Subcutaneous adipose tissue (tissue), 4 donors: ENCODE results near the gene TEDDM1. TPM values are rescaled to one million over a fixed set of nuclear protein-coding genes. Genes with fewer than 3 reads are reported as not detected.

Source experiments
- total RNA-seq, 4 donors: library from RNA; depleted of rRNA; stranded (reverse); fragments of >200 nt; gene quantifications; one replicate each; pipeline ENCODE4 v1.1.0, GENCODE V29; 2016
- TF ChIP-seq, protein P1 (sequence below): fragments of 450-650 bp; IDR thresholded peaks from one replicate; pipeline ENCODE4 v1.5.1; 2016; ENCODE audit warnings: low read depth, mild to moderate bottlenecking, control low read depth, antibody characterized with exemption, moderate library complexity

Gene TEDDM1
- total RNA-seq, 4 donors from 2014 or later, result not detected

DNA sequence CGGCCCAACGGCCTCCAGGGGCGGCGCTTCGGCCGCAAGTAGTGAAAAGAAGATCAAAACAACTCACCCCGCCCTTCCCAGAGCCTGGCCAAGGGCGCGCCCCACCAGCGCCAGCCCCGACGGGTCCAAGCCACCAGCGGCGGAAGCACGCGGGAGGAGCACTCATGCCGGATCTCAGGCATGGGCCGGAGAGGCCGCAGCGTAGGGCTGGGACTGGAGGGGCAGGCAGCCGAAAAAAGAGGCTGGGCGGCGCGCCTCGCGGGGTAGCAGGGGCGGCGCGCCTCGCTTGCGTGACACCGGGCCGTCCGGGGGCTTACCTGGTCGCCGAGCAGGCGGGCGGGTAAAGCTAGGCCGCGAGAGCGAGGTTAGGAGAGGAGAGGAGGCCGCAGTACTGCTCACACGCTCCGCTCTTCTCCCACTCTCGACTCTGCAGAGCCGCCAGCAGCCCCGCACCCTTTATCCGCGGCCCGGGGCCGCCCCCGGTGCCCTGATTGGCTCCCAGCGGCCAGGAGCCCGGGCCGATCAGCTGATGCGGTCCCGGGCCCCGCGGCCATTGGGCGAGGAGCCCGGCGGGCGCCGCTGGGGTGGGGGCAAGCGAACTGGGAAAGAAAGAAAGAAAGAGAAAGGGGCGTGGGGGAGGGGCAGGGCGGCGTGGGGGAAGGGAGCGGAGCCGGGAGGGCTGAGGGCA, 9.0 kb downstream of the TEDDM1 start, which contains the start of gene GLUL:
Gene GLUL (minus strand): TSS at position 429 of the 688 bp plus-strand sequence. CDS start 3,053 bp downstream, outside the sequence.
- TF ChIP-seq, protein P1, sequence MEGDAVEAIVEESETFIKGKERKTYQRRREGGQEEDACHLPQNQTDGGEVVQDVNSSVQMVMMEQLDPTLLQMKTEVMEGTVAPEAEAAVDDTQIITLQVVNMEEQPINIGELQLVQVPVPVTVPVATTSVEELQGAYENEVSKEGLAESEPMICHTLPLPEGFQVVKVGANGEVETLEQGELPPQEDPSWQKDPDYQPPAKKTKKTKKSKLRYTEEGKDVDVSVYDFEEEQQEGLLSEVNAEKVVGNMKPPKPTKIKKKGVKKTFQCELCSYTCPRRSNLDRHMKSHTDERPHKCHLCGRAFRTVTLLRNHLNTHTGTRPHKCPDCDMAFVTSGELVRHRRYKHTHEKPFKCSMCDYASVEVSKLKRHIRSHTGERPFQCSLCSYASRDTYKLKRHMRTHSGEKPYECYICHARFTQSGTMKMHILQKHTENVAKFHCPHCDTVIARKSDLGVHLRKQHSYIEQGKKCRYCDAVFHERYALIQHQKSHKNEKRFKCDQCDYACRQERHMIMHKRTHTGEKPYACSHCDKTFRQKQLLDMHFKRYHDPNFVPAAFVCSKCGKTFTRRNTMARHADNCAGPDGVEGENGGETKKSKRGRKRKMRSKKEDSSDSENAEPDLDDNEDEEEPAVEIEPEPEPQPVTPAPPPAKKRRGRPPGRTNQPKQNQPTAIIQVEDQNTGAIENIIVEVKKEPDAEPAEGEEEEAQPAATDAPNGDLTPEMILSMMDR, result no peak

DNA sequence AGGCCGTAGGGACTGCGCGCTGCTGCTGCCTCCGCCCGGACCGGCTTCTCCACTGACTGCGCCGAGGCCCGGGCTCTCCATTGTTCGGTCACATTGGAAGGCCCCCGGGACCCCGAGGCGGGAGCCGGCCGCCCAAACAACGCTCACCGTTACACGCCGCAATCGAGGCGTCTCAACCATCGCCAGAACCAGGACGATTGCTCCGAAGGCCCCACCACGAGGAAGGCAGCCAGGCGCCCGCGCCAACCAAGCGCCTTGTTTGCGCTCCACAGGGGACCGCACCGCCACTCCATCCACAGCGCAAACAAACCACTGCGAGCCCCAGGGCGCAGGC, 9.5 kb downstream of the TEDDM1 start:
- TF ChIP-seq, protein P1, result no peak

- TF ChIP-seq, protein P1, result no peak
These were observed 10.8 kb downstream of the TEDDM1 start for GRCh38 chr1:182389619-182390047.

- TF ChIP-seq, protein P1, result no peak
These were observed 11.9 kb downstream of the TEDDM1 start for GRCh38 chr1:182388392-182389134.

DNA sequence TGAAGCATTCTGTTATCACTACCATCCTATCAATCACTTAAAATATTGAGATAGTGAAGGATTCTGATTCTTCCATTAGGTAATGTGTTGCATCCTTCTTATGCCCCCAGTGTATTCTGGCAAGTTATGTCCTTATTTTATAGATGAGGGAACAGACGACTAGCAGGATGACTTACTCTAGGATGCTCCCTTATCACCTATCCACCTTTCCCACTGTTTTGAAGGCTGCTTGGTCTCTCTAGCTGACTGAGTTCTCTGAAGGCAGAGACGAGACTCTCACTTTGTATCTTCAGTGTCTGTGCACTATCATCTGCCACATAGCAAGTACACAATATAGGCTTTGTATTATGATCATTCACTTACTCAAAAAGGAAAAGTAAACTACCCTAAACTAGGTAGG, 12.9 kb downstream of the TEDDM1 start:
- TF ChIP-seq, protein P1, result no peak

DNA sequence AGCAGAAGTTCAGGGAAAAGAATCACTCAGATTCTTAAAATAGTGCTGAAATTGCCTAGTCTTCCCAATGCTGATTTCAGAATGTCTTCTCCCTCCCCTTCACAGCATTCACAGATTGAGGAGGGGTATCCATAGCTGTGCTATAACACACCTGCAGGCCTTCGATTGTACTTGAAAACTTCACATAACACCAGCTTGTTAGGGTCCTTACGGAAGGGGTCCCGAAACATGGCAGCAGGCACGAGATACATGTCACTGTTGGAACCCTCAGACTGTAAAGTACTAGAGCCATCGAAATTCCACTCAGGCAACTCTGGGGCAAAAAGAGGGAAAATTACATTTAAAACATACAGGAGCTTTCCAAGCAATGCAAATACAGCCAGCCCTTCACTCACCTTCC, 13.5 kb downstream of the TEDDM1 start:
- TF ChIP-seq, protein P1, result no peak
